SKM-1 treated with dmso at 0.1 percent for 144 hours (cell line): Measurements from ENCODE around the gene RNF10.
A peak's percentile ranks its signal among the peaks of the same experiment; 100 is the strongest.

ENCODE experiments used
- DNase-seq: peaks from one replicate; lab custom pipeline; 2025; ENCODE audit not compliant: unreplicated experiment; lab: John Stamatoyannopoulos, UW

Gene RNF10

DNA sequence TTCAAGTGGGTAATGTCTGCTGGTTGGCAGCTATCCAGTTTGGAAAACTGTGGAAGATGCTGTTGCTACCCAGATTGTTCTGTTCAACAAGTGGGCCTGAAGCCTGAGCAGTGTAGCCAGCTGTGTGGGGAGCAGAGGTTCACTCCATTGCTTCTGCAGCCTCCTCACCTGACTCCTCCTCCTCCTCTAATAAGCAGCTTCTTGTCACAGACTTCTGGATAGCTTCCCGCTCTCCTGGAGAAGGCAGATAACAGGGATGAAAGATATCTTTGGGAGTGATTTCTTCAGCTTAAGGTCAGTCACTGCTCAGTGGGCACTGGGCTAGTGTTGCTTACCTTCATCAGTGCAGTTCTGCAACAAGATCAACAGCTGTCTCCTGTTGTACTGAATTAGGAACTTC lies 45.0 kb downstream of the RNF10 start:
- no peak for DNase-seq

DNA sequence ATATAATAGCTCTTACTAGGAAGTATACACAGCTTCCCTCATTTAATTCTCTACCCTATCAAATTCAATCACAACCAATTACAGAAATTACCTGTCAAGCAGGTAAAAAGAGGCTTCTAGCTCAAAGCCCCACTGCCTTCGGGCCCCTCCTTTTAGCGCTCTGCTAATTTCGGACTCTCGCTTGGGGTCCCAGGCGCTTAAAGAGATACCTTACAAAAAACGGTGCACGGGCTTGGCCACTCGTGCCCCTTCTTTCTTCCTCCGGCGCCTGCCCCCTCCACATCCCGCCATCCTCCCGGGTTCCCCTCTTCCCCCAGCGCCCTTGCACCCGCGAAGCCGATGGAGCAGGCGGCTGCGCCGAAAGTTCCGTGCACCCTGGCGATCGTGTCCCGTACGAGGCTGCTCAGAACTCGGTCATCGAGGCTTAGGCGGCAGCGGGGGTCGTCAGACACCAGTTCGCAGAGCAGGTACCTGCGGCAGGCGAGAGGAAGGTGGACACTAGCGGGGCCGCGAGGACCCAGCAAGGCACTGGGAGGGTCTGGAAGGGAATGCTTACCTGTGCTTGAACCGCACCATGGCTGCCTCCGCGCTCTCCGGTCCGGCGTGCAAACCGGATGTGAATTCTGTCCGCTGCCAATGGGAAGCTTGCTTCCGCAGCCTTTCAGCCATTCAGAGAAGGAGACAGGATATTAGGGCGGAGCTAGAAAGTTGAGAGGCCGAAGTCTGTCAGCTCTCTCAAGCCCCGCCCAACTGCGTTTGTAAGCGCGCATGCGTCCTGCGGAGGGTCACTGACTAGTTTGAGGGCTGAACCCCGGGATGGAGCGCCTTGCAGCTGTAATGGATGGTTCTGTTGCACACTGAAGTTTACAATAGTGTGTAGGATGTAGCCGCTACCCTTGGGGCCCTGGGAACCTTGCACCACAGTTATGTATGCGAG lies 46.9 kb downstream of the RNF10 start, which contains the start of gene POP5:
POP5 (minus strand) TSS at position 616 of the 937 bp plus-strand sequence; CDS start at position 576, 40 bp downstream.
- peak; percentile 90 for DNase-seq

DNA sequence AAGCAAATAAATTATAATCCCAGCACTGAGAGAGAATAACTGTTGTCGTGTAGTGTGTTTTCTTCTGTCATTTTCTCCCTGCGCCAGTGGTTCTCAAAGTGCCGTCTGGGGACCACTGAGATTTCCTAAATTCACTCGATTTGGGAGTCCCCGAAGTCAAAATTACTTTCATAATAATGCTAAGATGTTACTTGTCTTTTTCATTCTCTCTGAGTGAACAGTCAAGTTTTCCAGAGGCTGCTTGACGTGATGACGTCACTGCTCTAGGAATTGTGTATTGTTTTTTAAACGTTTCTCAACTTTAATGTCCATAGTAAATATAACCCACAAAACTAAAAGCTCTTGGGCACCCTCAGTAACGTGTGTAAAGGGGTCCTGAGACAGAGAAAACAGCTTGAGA lies 47.8 kb downstream of the RNF10 start:
- DNase-seq: no peak

DNA sequence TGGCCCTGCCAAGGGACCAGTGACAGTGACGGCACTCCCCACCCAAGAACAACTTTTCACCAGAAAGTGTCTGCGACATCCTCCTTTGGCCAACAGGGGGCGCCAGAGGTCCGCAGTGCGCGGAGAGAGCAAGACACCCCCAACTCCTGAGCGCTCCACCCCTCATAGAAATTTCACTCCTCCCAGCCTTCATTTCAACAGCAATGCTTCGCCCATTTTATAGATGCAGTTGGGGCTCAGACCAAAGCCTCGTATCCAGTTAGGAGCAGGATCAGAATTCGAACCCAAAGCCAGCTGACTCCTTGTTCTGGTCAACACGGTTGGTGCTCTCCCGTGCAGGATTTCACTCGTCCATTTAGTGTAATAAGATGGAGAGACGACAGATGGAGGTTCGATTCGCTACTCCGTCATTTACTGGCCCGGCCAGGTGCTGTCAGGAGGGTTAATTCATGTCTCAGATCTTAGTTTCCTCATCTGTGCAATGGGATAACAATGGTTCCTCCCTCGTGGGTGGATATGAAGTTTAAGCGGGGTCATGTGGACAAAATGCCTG lies 49.4 kb downstream of the RNF10 start:
- DNase-seq: peak; percentile 6

DNA sequence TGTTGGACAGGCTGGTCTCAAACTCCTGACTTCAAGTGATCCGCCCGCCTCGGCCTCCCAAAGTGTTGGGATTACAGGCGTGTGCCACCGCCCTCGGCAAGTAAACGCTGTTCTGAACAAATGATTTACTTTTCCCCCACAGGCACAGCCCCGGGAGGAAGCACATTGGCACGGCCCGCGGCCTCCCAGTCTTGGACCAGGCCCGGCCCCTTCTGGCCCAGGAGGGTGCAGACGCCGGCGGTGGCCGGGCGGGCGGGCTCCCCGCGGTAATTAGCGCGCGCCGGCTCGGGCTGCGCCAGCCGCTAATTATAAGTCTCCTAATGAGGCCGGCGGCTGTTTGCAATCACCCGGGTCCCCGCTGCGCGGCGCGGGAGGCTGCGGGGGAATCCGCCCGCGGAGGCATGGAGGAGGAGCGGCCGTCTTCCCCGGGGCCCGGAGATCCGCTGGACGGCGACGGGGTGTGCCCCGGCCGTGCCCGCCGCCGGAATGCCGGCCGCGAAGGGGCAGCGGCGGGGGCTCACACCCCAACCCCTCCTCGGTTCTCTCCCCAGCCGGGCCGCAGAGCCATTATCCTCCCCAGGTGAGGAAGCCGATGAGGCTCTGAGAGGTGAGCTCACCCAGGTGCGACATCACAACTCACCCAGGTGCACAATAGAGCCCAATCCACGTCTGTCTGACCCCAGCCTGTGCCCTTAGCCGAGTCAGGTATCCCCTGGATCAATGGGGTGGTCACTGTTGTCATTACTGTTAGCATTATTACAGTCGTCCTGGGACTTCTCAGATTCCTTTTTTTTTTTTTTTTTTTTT lies 50.4 kb downstream of the RNF10 start:
- no peak for DNase-seq

DNA sequence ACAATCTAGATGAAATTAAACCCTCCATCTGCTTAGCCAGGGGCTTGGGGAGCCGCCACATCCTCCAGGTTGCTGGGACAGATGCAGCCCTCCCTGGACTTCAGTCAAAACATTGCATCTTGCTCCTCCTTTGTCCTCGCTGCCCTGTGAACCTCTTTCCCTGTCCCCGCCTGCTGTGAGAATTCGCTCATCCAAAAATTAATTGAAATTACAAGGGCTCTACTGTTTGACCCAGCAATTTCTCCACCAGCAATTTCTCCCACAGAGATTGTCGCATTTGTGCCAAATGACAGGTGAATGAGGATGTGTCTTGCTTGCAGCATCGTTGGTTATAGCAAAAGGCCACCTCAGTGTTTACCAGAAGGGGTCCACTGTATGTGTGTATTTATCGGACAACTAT lies 52.0 kb downstream of the RNF10 start:
- no peak for DNase-seq

GRCh38 chr12:120586860-120587259 lies 52.7 kb downstream of the RNF10 start:
- no peak for DNase-seq

DNA sequence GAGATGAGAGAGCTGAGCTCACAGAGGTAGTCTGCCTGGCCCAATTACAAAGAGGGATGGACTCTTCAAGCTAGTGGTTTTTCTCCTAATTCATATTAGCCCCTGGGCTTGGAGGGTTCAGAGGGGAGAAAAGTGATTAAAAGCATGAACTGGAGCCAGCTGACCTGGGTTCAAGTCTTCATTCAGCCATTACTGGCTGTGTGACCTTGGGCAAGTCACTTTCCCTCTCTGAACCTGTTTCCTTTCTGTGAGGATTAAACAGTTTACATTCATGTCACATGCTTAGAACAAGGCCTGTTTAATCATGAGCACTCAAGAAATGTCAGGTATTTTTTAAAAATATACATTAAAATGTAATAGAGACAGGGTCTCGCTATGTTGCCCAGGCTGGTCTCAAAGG lies 54.2 kb downstream of the RNF10 start:
- no peak for DNase-seq

GRCh38 chr12:120588948-120589930 lies 55.1 kb downstream of the RNF10 start:
- no peak for DNase-seq

DNA sequence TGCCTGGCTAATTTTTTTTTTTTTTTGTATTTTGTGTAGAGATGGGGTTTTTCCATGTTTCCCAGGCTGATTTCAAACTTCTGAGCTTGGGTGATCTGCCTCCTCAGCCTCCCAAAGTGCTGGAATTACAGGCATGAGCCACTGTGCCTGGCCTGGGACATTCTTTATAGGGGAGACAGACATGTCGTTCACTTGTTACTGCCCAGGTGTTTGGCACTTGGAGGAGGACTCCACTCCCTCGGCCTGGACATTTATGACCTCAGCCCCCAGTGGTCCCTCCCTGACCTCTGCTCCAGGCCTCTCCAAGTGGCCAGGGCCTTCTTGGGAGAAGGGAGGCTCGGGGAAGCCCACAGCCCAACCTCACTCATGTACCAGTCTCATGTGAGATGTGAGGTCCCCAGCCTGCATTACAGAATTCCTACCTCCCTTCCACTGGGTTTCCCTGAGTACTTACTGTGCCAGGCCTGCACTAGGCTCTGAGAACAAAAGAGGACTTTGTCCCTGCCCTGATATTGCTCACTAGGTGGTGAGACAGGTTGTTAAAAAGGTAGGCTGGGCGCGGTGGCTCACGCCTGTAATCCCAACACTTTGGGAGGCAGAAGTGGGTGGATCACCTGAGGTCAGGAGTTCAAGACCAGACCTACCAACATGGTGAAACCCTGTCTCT lies 56.7 kb downstream of the RNF10 start:
- no peak for DNase-seq

DNA sequence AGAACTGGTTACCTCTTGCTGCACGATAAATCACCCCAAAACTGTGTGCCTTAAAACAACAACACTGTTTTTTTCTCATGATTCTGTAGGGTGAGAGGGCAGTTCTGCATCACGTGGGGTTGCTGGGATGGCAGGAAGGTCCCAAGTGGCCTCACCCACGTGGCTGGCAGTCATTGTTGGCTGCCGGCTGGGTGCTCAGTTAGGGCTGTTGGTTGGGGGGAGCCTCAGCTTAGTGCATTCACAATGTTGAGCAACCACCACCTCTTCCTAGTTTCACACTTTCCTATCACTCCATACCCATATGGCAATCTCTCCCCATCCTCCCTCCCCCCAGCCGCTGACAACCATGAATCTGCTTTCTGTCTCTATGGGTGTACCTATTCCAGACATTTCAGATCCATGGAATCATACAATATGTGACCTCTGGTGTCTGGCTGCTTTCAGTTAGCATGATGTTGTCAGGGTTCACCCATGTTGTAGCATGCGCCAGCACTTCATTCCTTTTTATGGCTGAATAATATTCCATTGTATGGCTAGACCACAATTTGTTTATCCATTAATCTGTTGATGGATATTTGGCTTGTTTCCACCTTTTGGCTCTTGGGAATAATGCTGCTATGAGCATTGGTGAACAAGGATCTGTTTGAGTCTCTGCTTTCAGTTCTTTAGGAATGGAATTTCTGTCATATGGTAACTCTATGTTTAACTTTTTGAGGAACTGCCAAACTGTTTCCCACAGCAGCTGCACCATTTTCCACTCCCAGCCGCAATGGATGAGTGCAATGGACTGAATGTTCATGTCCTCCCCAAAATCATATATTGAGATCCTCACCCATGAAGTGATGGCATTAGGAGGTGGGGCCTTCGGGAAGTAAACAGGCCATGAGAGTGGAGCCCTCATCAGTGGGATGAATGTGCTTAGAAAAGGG lies 58.2 kb downstream of the RNF10 start:
- no peak for DNase-seq

GRCh38 chr12:120596901-120597300 lies 62.7 kb downstream of the RNF10 start:
- no peak for DNase-seq

DNA sequence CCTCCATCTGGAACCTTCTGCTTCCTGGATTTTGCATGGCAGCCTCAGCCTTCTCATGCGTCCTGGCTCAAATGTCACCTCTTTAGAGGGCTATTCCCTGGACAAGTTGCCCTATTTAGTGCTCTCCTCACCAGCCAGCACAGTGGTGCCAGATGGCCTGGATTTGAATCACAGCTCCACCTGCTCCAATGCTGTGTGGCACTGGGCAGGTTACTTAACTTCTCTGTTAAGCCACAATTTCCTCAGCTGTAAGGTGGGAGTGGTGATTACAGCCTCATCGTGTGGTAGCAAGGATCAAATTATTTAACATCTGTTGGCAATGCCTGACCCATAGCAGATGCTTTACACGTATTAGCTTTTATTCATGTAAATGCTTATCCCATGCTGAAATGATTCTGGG lies 63.7 kb downstream of the RNF10 start:
- no peak for DNase-seq

DNA sequence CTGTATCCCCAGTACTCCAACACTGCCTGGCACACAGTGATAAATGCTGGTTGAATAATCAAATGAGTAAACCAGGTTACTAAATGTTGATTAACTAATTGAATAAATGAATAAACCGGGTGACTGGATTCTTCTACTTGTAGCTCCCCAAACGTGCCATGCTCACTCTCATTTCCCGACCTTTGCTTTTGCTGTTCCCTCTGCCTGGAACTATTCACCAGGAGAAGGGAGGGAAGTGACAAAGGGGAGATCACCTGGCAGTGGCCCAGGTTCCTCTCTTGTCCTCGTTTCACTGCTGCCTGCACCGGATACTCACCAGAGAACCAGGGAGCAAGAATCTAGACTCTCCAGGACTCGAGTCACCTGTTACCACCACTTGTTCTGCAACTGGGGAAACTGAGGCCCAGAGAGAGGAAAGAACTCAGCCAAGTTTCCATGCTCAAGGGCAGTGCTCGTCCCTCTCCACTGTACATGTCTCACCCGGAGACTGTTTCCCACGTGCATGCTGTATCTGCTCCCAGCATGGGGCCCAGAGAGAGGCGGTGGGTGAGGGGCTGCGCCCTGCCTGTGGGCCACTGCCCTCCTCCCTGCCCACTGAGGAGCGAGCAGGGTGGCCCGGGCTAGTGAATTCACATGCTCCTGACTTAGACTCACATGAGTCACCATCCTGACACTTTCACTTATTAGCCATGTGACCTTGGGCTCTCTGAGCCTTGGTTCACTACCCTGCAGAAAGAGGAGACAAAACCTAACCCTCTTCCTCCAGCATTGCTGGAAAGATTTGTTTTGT lies 64.7 kb downstream of the RNF10 start:
- no peak for DNase-seq

DNA sequence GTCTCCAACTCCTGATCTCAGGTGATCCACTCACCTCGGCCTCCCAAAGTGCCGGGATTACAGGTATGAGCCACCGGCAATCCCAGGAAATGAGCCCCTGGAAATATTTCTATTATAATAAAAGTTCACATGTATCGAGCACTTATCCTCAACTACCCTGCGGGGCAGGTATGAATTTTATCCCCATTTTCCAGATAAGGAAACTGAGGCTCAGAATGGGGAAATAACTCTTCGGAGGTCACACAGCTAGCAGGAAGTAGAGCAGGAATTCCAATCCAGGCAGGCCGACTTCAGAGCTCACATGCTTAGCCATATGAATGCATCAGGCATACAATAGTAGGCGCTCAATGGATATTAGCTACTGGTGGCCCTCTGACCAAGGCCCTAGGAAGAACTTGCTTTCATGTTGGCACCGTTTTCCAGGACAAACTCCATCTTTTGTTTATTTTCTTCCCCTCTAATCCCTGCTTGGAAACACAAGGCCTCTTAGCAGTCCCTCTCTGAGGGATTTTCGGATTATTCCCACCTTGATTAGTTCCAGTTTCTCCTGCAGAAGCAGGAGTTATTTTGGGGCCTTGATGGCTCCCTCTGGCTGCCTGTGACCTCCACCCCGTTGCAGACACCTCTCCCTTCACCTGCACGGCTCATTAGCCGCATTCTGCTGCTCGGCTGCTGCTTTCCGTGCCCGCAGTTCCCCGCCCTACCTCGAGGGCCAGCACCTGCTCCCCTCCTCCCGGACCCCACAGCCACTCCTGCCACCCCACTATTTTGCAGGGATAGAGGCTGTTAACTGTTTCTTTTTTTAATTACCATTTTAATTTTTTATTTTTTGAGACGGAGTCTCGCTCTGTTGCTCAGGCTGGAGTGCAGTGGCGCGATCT lies 65.8 kb downstream of the RNF10 start:
- no peak for DNase-seq

- DNase-seq: peak; percentile 71
Measured at GRCh38 chr12:120602416-120602815, 68.3 kb downstream of the RNF10 start.

DNA sequence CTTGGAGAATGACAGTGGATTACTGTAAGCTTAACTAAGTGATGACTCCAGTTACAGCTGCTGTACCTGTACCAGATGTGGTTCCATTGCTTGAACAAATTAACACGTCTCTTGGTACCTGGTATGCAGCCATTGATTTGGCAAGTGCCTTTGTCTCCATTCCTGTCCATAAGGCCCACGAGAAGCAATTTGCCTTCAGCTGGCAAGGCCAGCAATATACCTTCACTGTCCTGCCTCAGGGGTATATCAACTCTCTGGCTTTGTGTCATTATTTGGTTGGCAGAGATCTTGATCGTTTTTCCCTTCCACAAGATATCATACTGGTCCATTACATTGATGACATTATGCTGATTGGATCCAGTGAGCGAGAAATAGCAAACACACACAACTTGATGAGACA lies 76.4 kb downstream of the RNF10 start:
- DNase-seq: no peak
